ENCODE measurements around the gene MDFIC2.

The MDFIC2 gene

DNA sequence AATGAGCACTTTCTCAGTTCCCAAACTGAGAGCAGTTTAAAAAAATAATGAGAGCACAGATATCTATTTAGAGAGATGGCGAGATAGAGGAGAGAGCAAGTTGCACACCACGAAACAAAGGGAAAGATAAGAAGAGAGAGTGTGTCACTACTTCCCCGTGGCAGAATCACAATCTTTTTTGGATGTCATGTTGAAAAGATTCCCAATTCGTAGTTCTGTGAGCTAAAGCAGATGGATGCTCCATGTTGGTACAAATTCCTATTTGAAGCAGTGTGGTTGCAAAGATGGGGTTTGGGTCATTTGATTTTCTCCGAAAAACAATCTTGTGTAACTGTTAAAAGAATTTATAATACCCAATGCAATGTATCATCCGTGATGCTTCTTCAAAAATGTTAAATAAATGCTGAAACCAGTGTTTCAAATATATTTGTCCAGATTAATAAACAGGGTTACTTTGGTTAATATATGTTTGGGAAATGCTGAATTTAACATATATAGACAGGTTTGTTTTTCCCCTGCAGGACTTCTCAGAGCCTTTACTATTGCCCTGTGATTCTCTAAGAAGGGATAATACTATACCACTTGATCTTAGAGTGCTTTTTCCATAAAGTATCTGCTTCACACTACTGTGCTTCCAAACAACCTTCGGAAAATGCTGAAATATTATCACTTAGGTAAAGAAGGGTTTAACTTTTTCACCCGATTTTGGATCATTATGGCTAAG is 128.5 kb downstream of the MDFIC2 start:
- Histone ChIP-seq H3K9me3 (ENCODE audit: insufficient read depth, low read depth, low read length) (no peaks in the 10 kb centered on the region), H4K20me1 (ENCODE audit: insufficient read depth, low read length, poor library complexity, severe bottlenecking) (no peaks in the 10 kb centered on the region), H3F3A (ENCODE audit: low read depth) (no peaks in the 10 kb centered on the region), H3K9me2 (replicated peaks; ENCODE audit: low read depth, low read length) (no peaks in the 10 kb centered on the region), H3K27me3 (ENCODE audit: insufficient read depth, low read length, poor library complexity, severe bottlenecking) (no peaks in the 10 kb centered on the region), H3K36me3 (ENCODE audit: insufficient read depth, low read length) (no peaks in the 10 kb centered on the region), H2AFZ (ENCODE audit: low read length) (no peak overlapping the region), H3K4me2 (ENCODE audit: low read depth, low read length, poor library complexity, severe bottlenecking) (no peak overlapping the region), H3K4me3 (ENCODE audit: low read length, poor library complexity, severe bottlenecking) (no peak overlapping the region), H3K9ac (ENCODE audit: low read depth, low read length, poor library complexity, severe bottlenecking) (no peak overlapping the region), H3K79me2 (ENCODE audit: insufficient read depth, low read length) (no peaks in the 10 kb centered on the region), H3K4me1 (ENCODE audit: insufficient read depth, low read length, poor library complexity, severe bottlenecking) (no peaks in the 10 kb centered on the region)
- TF ChIP-seq, protein P1, sequence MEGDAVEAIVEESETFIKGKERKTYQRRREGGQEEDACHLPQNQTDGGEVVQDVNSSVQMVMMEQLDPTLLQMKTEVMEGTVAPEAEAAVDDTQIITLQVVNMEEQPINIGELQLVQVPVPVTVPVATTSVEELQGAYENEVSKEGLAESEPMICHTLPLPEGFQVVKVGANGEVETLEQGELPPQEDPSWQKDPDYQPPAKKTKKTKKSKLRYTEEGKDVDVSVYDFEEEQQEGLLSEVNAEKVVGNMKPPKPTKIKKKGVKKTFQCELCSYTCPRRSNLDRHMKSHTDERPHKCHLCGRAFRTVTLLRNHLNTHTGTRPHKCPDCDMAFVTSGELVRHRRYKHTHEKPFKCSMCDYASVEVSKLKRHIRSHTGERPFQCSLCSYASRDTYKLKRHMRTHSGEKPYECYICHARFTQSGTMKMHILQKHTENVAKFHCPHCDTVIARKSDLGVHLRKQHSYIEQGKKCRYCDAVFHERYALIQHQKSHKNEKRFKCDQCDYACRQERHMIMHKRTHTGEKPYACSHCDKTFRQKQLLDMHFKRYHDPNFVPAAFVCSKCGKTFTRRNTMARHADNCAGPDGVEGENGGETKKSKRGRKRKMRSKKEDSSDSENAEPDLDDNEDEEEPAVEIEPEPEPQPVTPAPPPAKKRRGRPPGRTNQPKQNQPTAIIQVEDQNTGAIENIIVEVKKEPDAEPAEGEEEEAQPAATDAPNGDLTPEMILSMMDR (conservative IDR thresholded peaks at IDR 0.05; ENCODE audit: low read length), result no peak
- no peak for TF ChIP-seq EZH2phosphoT487 (IDR thresholded peaks at IDR 0.05; ENCODE audit: borderline replicate concordance)

- no peaks in the 10 kb centered on the region for H3K4me1 ChIP-seq (ENCODE audit: insufficient read depth, low read length, poor library complexity, severe bottlenecking)
- H3K9me2 ChIP-seq (replicated peaks; ENCODE audit: low read depth, low read length), result no peaks in the 10 kb centered on the region
- H3K27me3 ChIP-seq (ENCODE audit: insufficient read depth, low read length, poor library complexity, severe bottlenecking), result no peaks in the 10 kb centered on the region
- H3K79me2 ChIP-seq (ENCODE audit: insufficient read depth, low read length), result no peaks in the 10 kb centered on the region
- no peaks in the 10 kb centered on the region for H3F3A ChIP-seq (ENCODE audit: low read depth)
- TF ChIP-seq, protein P1 (conservative IDR thresholded peaks at IDR 0.05; ENCODE audit: low read length), result no peak
- TF ChIP-seq EZH2phosphoT487 (IDR thresholded peaks at IDR 0.05; ENCODE audit: borderline replicate concordance), result no peak
- H3K9me3 ChIP-seq (ENCODE audit: insufficient read depth, low read depth, low read length), result no peaks in the 10 kb centered on the region
- H3K4me3 ChIP-seq (ENCODE audit: low read length, poor library complexity, severe bottlenecking), result no peak overlapping the region
- no peaks in the 10 kb centered on the region for H4K20me1 ChIP-seq (ENCODE audit: insufficient read depth, low read length, poor library complexity, severe bottlenecking)
- H3K4me2 ChIP-seq (ENCODE audit: low read depth, low read length, poor library complexity, severe bottlenecking), result no peak overlapping the region
- H2AFZ ChIP-seq (ENCODE audit: low read length), result no peak overlapping the region
- no peaks in the 10 kb centered on the region for H3K36me3 ChIP-seq (ENCODE audit: insufficient read depth, low read length)
- no peak overlapping the region for H3K9ac ChIP-seq (ENCODE audit: low read depth, low read length, poor library complexity, severe bottlenecking)
These were observed 130.3 kb downstream of the MDFIC2 start for GRCh38 chr3:70182166-70182565.

GRCh38 chr3:70180664-70181063 is 131.8 kb downstream of the MDFIC2 start:
- no peaks in the 10 kb centered on the region for H3K79me2 ChIP-seq (ENCODE audit: insufficient read depth, low read length)
- TF ChIP-seq, protein P1 (conservative IDR thresholded peaks at IDR 0.05; ENCODE audit: low read length), result no peak
- TF ChIP-seq EZH2phosphoT487 (IDR thresholded peaks at IDR 0.05; ENCODE audit: borderline replicate concordance), result no peak
- H3K4me2 ChIP-seq (ENCODE audit: low read depth, low read length, poor library complexity, severe bottlenecking), result no peak overlapping the region
- H3K36me3 ChIP-seq (ENCODE audit: insufficient read depth, low read length), result no peaks in the 10 kb centered on the region
- H2AFZ ChIP-seq (ENCODE audit: low read length), result no peak overlapping the region
- H3F3A ChIP-seq (ENCODE audit: low read depth), result no peaks in the 10 kb centered on the region
- no peaks in the 10 kb centered on the region for H4K20me1 ChIP-seq (ENCODE audit: insufficient read depth, low read length, poor library complexity, severe bottlenecking)
- H3K9me3 ChIP-seq (ENCODE audit: insufficient read depth, low read depth, low read length), result no peaks in the 10 kb centered on the region
- no peak overlapping the region for H3K9ac ChIP-seq (ENCODE audit: low read depth, low read length, poor library complexity, severe bottlenecking)
- H3K4me1 ChIP-seq (ENCODE audit: insufficient read depth, low read length, poor library complexity, severe bottlenecking), result no peaks in the 10 kb centered on the region
- H3K9me2 ChIP-seq (replicated peaks; ENCODE audit: low read depth, low read length), result no peaks in the 10 kb centered on the region
- H3K4me3 ChIP-seq (ENCODE audit: low read length, poor library complexity, severe bottlenecking), result no peak overlapping the region
- no peaks in the 10 kb centered on the region for H3K27me3 ChIP-seq (ENCODE audit: insufficient read depth, low read length, poor library complexity, severe bottlenecking)
